GM21576 (cell line): ENCODE measurements around the gene ZGPAT.

Experiments used
- ATAC-seq: cut with Tn5 transposase; IDR thresholded peaks from one replicate; pipeline ENCODE4 v1.9.1; 2021; ENCODE audit warnings: mild to moderate bottlenecking, moderate library complexity; ENCODE audit not compliant: unreplicated experiment

The ZGPAT gene

GRCh38 chr20:63691711-63692435, 16.0 kb upstream of the ZGPAT start:
- no peak for ATAC-seq

GRCh38 chr20:63692436-63693082, 15.3 kb upstream of the ZGPAT start:
- ATAC-seq = no peak

- ATAC-seq = no peak
These were observed 14.6 kb upstream of the ZGPAT start for GRCh38 chr20:63693083-63693732.

GRCh38 chr20:63693733-63694583, 13.9 kb upstream of the ZGPAT start:
- ATAC-seq = no peak

GRCh38 chr20:63694584-63695423, 13.0 kb upstream of the ZGPAT start:
- no peak for ATAC-seq

GRCh38 chr20:63695424-63696305, 12.2 kb upstream of the ZGPAT start:
- no peak for ATAC-seq

GRCh38 chr20:63696306-63696627, 11.6 kb upstream of the ZGPAT start:
- ATAC-seq = no peak

GRCh38 chr20:63696628-63697356, 11.0 kb upstream of the ZGPAT start, which contains the start of gene TNFRSF6B:
TNFRSF6B (plus strand) TSS chr20:63696652; CDS start chr20:63696768, 116 bp downstream.
- no peak for ATAC-seq

- ATAC-seq = no peak
These were observed 10.4 kb upstream of the ZGPAT start for GRCh38 chr20:63697357-63697867.

- ATAC-seq = no peak
These were observed 9.8 kb upstream of the ZGPAT start for GRCh38 chr20:63697868-63698545.

GRCh38 chr20:63698739-63699465, 8.9 kb upstream of the ZGPAT start:
- ATAC-seq = no peak

- ATAC-seq = no peak
These were observed 8.2 kb upstream of the ZGPAT start for GRCh38 chr20:63699466-63700198.

- no peak for ATAC-seq
These were observed 7.4 kb upstream of the ZGPAT start for GRCh38 chr20:63700199-63701050.

GRCh38 chr20:63701051-63701328, 6.8 kb upstream of the ZGPAT start:
- ATAC-seq = no peak

GRCh38 chr20:63701329-63702035, 6.4 kb upstream of the ZGPAT start:
- no peak for ATAC-seq
